GM18870 (cell line): ENCODE results near the gene CALHM3.
"Not testable (repeated sequence)": the region's sequence is repeated elsewhere in the genome, so short reads cannot be mapped to it uniquely, and the experiment has no call there.

Experiments used
- ATAC-seq: cut with Tn5 transposase; IDR thresholded peaks from one replicate; pipeline ENCODE4 v1.9.1; 2021; ENCODE audit warnings: moderate library complexity; ENCODE audit not compliant: unreplicated experiment

The CALHM3 gene

GRCh38 chr10:103479135-103479534 lies at the start of gene CALHM3:
Gene CALHM3, minus strand, starts transcription at chr10:103479240. Its CDS starts 208 bp downstream, at chr10:103479032.
- no peak for ATAC-seq

DNA sequence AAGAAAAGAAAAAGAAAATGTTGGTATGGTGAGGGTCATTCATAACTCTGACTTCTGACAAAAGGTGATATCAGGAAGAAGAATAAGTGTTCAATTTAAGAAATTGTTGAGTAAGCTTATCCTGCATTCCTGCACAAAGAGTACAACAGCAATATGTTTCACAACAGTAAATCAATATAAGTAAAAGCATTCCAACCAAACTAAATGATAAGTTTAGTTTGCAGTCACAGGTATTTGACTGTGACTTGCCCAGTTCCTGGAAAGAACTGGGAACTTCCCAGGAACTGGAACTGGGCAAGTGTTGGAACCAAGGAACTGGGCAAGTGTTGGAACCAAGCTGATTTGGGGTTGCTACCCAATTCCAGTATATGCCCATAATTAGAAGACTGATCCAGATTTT lies 49.5 kb upstream of the CALHM3 start:
- ATAC-seq, result no peak

DNA sequence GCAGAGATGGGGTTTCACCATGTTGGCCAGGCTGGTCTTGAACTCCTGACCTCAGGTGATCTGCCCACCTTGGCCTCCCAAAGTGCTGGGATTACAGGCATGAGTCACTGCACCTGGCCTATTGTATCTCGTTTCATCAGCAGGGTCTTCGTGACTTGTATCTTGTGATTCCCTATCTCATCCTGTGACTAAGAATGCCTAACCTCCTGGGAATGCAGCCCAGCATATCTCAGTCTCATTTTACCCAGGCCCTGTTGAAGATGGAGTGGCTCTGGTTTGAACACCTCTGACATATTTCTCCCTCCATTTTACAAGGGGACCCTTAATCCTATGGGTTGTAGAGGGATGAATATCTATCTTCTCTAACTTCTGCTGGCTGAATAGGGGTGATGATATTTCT lies 48.4 kb upstream of the CALHM3 start:
- ATAC-seq, result not testable (repeated sequence)

GRCh38 chr10:103525901-103526300 lies 46.9 kb upstream of the CALHM3 start:
- ATAC-seq, result no peak

DNA sequence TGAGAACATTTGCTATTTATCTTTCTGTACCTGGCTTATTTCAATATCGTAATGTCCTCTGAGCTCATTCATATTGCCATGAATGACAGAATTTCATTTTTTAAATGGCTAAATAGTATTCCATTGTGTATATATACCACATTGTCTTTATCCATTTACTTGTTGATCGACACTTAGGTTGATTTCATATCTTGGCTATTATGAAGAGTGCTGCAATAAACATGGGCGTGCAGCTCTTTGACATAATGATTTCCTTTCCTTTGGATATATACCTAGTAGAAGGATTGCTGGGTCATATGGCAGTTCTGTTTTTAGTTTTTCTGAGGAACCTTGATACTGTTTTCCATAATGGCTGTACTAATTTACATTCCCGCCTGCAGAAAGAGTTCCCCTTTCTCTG lies 44.6 kb upstream of the CALHM3 start:
- no peak for ATAC-seq

GRCh38 chr10:103522006-103522405 lies 43.0 kb upstream of the CALHM3 start:
- not testable (repeated sequence) for ATAC-seq

DNA sequence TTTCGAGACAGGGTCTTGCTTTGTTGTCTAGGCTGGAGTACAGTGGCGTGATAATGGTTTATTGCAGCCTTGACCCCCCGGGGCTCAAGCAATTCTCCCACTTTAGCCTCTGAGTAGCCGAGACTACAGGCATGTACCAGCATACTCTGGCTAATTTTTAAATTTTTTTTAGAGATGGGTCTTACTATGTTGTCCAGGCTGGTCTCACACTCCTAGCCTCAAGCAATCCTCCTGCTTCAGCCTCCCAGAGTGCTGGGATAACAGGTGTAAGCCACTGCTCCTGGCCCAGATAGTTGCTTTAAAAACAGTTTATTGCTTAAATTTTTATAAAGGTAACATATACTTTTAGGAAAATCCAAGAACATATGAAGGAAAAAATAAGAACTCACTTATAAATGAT lies 40.8 kb upstream of the CALHM3 start:
- ATAC-seq, result no peak

DNA sequence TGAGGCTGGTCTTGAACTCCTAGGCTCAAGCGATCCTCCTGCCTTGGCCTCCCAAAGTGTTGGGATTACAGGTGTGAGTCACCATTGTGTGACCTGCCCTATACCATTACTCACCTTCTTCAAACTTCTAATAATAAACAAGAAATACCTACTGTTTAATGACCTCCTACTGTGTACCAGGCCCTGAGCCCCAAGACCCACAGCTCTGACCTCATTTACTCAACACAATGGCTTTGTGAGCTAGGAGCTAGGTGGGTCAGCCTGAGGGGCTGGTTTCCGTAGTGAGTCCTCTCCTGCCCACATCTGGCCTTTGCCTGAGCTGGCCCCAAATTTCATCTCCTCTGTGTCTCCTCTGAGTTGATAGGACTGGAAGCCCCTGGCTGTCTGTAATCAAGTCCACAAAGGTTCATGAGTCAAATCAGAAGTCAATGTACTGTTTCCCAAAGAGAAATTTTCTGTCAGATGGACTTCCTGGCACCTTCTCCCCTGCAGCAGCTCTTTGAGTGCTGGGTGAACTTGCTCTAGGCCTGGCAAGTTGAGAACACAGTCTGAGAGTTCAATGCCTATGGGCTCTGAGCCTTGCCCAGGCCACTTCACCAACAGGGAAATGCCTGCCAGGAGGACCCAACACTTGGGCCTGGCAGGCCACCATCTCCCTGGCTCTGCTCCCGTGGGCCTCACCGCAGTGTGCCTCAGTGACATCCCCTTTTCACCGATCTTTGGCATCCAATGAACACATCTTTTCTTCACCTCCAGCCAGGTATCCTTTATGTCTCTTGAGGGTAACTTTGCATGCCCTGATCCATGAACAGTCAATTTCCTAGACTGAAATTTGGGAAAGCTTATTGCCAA lies 38.4 kb upstream of the CALHM3 start:
- no peak for ATAC-seq

GRCh38 chr10:103514244-103514643 lies 35.2 kb upstream of the CALHM3 start:
- ATAC-seq, result no peak

DNA sequence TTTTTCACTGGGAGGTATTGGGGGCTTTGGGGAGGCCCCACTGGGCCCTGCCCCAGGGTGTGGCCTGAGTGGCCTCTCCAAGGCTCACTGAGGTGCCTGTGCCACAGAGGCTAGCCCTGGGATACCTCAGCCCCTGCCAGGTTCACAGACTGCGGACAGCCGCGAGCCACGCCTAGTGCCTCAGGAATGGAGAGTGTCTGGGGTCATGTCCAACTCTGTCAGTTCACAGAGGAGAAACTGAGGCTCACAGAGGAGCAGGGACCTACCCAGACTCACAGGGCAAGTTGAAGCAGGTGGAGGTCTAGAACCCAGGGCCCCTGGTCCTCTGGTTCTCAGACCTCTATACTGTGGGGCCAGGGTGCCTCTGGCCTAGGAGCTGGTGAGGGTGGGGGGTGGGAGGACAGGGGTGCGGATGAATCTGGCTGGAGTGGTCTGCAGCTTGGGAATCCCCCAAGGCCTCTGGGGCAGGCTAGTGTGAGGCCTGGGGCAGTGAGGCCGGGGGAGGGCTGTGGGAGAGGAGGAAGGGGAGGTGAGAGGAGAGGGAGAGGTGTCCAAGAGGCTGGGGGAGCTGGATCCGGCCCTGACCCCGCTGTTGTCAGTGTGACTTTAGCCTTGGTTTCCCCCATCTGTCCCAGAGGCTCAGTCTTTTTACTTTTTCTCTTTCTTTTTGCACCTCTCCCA lies 34.5 kb upstream of the CALHM3 start:
- no peak for ATAC-seq

DNA sequence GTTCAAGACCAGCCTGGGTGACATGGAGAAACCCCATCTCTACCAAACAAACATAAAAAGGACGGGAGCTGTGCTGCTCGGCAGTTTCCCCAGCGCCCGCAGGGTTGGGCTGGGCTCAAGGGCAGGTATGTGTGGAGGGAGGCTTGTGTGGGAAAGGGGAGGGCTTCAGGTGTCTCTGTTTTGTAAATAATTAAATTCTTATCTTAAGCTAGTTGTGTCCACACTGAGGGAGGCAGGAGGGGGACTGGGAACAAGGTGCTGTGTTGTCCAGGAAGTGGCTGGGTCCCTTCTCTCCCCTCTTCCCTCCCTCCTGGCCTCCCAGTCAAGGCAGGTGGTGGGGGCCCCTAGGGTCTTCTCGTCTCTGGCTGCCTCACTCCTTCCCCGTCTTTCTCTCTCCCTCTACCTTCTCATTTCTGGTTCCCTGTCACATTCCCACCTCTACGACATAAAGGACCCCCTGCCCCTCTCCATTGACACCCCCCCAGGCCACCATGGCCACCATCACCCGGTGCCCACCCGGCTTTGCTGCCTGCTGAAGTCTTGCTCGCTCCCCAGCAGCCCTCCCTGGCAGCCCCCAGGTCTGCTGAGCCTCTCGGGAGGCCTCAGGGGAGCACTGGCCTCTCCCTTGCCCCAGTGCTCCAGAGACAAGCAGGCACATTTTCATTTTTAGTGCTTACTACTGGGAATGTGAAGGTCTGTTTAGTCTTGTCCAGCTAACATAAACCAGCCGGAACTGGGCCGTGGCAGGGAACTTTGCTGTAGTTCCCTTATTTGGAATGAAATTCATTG lies 33.7 kb upstream of the CALHM3 start:
- no peak for ATAC-seq

- no peak for ATAC-seq
Observed at GRCh38 chr10:103512166-103512565, 33.1 kb upstream of the CALHM3 start.

DNA sequence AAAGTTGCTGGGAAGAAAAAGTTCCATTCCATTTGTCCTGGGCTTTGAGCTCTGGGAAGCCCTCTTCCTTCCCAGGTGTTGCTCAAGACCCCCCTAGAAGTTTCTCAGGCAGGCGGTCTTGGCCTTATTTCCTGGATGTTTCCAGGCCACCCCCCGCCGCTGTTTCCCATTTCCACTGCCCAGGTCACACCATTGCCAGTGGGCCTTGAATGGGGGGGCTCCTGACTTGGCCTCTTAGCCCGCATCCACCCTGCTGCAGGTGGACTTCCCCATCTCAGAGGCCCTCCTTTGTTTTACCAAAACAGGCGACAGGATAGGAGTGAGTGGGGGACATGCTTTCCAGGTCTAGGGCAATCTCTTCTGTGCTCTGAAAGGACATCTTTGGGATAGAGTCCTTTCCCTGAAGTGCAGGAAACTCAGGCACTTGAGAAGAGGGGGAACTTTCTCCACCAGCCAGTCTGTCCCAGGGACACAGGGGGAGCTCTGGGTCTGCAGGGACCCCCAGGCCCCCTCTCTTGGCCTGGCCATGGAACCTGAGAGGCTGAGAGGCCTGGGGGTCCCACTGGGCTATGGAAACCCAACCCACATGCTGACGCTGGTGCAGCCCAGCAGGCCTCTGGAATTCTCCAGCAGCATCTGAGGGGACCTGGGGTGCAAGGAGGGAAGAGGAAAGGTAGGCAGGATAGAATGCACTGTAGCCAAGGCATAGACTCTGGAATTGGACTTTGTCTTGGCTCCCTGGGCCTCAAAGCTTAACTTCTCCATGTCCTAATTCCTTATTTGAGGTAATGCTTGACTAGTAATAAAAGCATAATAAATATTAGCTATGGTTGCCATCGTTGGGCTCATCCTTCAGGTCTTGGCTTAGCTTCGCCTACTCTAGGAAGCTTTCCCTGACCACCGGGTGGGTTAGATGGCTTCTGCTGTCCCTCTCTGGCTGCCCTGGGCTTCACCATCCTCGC lies 32.0 kb upstream of the CALHM3 start:
- no peak for ATAC-seq

- no peak for ATAC-seq
Observed at GRCh38 chr10:103510046-103510685, 31.1 kb upstream of the CALHM3 start.

GRCh38 chr10:103507235-103508191 lies 28.5 kb upstream of the CALHM3 start:
- ATAC-seq, result no peak

GRCh38 chr10:103506061-103506460 lies 27.0 kb upstream of the CALHM3 start:
- no peak for ATAC-seq

DNA sequence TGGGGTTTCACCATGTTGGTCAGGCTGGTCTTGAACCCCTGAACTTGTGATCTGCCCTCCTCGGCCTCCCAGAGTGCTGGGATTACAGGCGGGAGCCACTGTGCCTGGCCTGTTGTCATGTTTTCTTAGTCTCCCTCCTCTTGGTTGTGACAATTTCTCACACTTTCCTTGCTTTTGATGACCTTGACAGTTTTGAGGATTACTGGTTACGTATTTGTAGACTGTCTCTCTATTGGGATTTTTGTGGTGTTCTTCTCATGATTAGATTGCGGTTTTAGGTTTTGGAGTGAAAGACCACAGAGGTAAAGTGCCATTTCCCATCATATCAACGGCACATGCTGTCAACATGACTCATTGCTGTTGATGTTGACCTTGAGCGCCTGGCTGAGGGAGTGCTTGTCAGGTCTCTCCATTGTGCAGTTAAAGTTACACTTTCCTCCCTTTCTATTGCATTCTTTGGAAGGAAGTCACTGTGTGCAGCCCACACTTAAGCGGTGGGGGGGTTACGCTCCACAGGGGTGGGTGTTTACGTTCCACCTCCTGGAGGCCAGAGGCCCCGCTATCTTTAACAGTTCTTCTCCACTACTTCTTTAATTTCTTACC lies 25.2 kb upstream of the CALHM3 start:
- no peak for ATAC-seq

DNA sequence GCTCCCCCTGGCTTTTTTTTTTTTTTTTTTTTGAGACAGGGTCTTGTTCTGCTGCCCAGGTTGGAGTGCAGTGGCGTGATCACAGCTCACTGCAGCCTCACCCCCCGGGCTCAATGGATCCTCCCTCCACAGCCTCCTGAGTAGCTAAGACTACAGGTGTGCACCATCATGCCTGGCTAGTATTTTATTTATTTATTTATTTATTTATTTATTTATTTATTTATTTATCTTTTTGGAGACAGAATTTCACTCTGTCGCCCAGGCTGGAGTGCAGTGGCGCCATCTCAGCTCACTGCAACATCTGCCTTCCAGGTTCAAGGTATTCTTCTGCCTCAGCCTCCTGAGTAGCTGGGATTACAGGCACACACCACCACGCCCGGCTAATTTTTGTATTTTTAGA lies 24.7 kb upstream of the CALHM3 start:
- not testable (repeated sequence) for ATAC-seq
